Stimulated activated naive CD8-positive, alpha-beta T cell treated with anti-CD3 and anti-CD28 coated beads, Interleukin-15, Interleukin-2, amounts not matched to agents 100 U/mL and 50 U/mL, for 24 hours (primary cell): ENCODE measurements around the gene CIAO1.
"Not testable (repeated sequence)": the region's sequence is repeated elsewhere in the genome, so short reads cannot be mapped to it uniquely, and the experiment has no call there.

Experiments used
- ATAC-seq: fragments of 150-1000 bp; cut with Tn5 transposase; one replicate; pipeline ENCODE4 v1.10.0; 2021
- DNase-seq: peaks from one replicate; pipeline ENCODE4 v3.0.0; 2021

Gene CIAO1

DNA sequence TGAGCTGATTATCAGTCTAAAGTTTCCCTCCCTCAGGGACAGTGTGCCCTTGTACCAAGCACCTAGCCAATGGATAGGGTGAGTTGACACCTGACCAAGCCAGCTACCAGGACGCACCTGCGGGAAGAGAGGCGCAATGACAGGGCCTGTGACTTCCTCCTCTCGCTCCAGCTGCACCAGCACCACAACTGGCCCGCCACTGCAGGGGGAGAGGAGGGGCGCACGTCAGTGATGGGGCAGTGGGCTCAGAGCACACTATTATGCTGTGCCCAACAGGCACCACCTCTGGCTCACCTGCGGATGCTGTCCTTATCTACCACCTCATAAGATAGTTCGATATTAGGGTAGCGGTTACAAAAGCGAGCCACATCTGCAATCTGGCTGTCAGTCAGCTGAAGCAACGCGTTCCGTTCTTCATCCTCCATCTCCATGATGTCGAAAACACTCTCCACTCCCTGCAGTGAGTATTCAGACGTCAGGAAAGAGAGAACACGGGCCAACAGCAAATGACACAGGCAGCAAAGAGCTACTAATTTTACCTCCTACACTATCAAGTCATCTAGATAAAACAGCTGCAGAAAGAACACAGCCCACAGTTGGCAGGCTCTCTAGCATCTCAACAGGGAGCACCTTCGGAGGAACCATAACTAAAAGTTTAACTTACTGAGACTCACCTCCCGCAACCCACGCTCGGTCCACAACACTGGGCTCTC is 10.9 kb downstream of the CIAO1 start:
- ATAC-seq (no peak), DNase-seq (no peak)

DNA sequence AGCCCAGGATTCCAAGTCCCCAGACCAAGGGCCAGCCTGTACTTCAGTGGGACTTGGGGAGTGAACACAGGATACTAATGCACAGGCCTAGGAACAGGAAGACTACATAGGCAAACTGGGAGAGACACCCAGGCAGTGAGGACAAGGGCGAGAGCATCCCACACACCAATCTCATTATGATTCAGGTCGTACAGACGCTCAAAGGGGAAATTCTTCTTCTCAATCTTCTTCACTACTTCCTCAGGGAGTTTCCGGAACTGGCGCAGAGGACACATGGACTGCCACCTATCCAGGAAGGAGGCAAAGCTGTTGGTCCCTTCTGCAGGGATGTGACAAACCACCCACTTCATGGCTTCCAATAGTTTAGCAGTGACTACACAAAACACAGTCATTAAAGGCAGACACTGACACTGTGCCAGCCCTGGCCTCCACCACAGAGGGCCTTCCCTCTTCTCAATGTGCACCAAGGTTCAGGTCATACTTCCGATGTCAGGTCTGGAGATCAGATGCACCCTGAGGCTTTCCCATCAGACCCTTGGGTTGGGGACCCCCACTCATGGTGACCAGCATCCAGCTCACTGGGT is 21.3 kb downstream of the CIAO1 start:
- ATAC-seq: no peak
- no peak for DNase-seq

DNA sequence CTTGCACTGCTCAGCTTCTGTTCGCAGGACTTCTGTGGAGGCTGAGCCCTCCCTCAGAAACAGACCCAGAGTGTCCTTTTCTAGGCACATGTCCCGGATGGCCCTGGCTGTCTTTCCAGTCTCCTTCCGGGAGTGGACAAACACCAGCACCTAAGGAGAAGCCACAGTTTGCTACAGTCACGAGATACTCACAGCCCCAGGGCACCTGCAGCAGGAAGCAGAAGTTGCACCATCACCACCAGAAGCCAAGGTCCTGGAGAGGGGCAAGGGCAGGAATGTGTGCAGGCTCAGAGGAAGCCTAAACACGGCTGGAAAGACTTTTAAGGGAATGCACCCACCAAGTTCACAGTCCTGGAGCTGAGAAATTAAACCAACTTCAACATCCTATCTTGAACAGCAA is 25.7 kb downstream of the CIAO1 start:
- ATAC-seq (no peak), DNase-seq (no peak)

DNA sequence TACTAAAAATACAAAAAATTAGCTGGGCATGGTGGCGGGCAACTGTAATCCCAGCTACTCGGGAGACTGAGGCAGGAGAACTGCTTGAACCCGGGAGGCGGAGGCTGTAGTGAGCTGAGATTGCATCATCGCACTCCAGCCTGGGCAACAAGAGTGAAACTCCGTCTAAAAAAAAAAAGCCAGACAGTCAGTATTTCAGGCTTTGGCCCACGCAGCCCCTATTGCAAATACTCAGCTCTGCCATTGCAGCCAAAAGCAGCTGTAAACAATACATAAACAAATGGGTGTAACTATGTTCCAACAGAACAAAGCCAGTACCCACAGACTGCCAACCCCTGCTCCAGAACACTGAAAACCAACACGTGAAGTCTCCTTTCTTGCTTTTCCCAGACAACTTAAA is 28.2 kb downstream of the CIAO1 start:
- not testable (repeated sequence) for DNase-seq, ATAC-seq

GRCh38 chr2:96296925-96297324 is 30.9 kb downstream of the CIAO1 start:
- ATAC-seq (no peak), DNase-seq (no peak)

GRCh38 chr2:96301865-96302264 is 35.8 kb downstream of the CIAO1 start:
- no peak for ATAC-seq
- DNase-seq: no peak

DNA sequence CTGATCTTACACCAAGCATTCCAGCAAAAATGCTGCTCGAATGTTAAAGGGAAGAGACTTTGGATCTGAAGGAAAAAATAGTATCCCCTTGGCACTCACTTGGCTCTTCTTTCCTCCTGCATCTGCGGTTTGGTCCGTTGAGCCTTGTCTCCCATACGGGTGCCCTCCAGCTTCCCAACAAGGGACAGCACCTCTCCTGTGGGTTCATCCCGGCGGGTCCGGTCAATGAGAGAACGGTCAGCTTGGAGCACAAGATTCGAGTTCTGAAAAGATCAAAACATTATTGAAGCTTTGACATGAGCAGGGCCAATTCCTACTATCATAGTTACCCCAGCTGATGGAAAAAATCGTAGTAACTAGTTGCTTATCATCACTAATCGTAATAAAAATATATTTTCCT is 38.6 kb downstream of the CIAO1 start:
- DNase-seq (no peak), ATAC-seq (no peak)

GRCh38 chr2:96305091-96305978 is 39.3 kb downstream of the CIAO1 start, which contains the start of gene SNRNP200:
Gene SNRNP200 (minus strand): TSS chr2:96305546. CDS start chr2:96305437, 109 bp downstream.
- DNase-seq (peak; percentile 94), ATAC-seq (peak; percentile 99)

GRCh38 chr2:96305979-96306308 is 39.9 kb downstream of the CIAO1 start:
- DNase-seq (peak; percentile 20), ATAC-seq (no peak)

DNA sequence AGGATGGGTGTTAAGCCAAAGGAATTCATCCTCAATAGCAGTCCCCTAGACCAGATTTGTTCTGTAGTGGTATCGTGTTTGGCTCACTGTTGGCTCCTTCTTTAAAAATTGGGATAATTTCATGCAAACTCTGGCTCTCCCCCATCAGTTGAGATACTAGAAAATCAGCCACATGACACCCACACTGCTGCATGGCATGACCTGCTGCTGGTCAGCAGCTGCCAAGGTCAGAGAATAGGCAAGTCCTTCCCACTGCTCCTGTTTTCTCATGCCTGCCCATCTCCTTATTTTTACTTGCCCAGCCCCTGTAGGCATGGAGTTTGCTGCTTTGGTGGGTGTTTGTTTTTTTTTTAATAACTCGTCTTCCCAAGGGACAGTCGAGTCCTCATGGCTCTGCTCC is 40.3 kb downstream of the CIAO1 start:
- no peak for DNase-seq
- no peak for ATAC-seq

DNA sequence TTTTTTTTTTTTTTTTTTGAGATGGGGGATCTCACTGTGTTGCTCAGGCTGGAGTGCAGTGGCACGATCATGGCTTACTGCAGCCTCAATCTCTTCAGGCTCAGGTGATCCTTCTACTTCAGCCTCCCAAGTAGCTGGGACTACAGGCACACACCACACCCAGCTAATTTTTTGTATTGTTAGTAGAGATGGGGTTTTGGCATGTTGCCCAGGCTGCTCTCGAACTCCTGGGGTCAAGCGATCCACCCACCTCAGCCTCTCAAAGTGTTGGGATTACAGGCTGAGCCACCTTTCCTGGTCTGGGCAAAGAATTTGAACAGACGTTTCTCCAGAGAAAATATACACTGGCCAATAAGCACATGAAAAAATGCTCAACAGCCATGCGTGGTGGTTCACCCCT is 42.2 kb downstream of the CIAO1 start:
- DNase-seq (no peak), ATAC-seq (no peak)

DNA sequence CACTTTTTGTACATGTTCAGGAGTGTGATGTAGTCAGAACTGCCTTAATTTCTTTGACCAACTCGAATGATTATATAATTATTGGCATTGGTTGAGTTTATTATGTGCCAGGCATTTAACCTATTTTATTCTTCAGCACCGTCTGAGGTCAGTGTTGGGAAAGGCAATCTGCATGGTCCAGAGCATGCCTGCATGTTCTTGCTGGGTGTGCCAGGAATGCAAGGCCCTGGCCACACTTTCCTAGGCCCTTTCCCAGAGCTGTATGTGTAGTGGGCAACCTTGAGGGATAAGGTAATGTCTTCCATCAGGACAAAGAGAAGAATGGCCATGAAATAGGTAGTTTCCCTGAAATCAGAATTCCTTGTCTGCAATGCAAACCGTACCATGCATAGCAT is 49.0 kb downstream of the CIAO1 start:
- DNase-seq (no peak), ATAC-seq (no peak)

DNA sequence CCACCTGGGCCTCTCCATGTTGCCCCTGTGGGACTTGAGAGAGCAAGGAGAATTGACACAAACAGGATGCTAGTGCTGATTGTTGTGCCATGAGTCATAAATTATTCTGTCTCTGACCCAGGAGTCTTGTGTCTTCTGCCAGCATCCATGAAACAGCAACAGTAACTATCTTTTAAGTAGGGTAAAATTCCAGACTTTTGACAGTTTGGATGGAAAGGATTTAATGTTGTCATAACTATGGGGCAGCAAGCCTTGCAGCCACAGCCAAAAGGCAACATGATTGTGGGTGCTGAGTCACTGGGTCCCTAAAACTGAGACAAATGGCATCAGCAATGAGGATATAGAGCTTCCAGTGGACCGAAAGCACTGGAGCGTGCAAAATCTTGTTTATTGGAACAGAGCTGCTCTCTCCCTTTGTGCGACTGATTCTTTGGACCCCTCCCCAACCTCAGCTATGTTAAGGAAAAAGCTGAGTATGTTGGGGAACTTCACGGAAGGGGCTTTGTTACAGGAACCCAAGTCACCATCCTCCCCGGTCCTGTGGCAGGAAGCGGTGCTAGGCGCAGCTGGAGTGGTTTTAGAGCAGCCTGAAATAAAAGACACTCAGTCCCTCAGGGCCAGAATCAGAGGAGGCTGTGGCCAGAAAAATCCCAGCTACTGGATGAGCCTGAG is 49.5 kb downstream of the CIAO1 start:
- peak; percentile 41 for DNase-seq
- no peak for ATAC-seq

DNA sequence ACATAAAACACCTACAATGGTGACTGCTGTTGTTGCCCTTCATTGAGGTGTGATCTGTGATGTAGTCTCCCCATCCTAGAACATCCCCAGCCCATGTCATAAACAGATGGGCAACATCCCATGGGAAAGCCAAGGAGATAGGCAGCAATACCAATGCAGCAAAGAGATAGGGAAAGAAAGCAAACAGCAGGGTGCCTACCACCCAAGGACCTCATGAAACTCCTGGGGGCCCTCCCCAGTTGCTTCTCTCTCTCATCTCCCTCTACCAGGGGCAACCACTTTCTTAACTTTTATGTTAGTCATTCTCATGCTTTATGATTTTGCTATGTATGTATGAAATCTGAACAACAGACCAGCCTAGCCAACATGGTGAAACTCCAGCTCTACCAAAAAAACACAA is 51.0 kb downstream of the CIAO1 start:
- no peak for DNase-seq
- no peak for ATAC-seq

DNA sequence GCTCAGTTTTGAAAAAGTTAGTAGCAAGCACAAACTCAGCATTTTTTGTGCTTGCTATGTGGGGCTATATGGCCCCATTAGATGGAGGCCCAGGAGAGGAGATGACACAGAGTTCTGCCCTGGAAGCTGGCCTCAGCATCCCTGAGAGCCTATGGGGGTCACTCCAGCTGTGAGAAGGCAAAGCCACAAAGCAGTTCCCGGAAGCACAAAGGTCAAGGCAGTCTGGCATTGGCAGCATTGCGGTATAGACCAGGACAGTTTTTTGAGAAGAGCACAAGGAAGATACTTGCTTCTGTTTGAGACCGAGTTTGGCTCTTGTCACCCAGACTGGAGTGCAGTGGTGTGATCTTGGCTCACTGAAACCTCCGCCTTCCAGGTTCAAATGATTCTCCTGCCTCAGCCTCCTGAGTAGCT is 51.6 kb downstream of the CIAO1 start:
- no peak for DNase-seq
- no peak for ATAC-seq

DNA sequence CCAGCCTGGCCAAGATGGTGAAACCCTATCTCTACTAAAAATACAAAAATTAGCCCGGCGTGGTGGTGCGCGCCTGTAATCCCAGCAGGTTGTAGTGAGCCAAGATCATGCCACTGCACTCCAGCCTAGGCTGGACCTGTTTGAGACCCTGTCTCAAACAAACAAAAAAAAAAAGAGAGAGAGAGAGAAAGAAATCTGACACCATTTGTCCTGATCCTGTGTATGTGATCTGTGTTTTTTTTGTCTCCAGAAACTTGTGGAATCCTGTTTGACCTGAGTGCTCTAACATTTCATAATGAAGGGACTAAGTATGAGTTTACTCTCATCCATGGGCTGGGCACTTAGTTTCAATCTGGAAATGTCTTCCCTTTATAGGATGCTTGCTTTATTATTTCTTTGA is 52.7 kb downstream of the CIAO1 start:
- ATAC-seq (no peak), DNase-seq (no peak)

GRCh38 chr2:96319396-96319795 is 53.4 kb downstream of the CIAO1 start:
- DNase-seq (no peak), ATAC-seq (no peak)

- ATAC-seq: no peak
- DNase-seq: no peak
These were observed 54.3 kb downstream of the CIAO1 start for GRCh38 chr2:96320326-96320725.

- ATAC-seq (peak; percentile 10), DNase-seq (peak; percentile 51)
These were observed 55.0 kb downstream of the CIAO1 start for GRCh38 chr2:96320728-96321622.
